ENCODE results near the gene ALDH1L1. TPM values are rescaled to one million over a fixed set of nuclear protein-coding genes. Genes with fewer than 3 reads are reported as not detected.
"Not testable (repeated sequence)": the region's sequence is repeated elsewhere in the genome, so short reads cannot be mapped to it uniquely, and the experiment has no call there.

Gene ALDH1L1
- total RNA-seq, 4 donors from 2014 or later, result 2.3 to 8.1 (median 6.0) TPM

GRCh38 chr3:126100269-126100633, 80.1 kb downstream of the ALDH1L1 start:
- 72 to 77% methylated on average over 4 of the region's 4 CpGs for WGBS, 2 donors
- intact Hi-C loops (cut with DNase I; ENCODE audit: low total_unique reads), result no loop called here
- DNase-seq (ENCODE audit: low spot score in 2 of 2), result peak in 1 of 2 donors; percentile 68
- H3K4me3 ChIP-seq (ENCODE audit: low read depth, poor library complexity, severe bottlenecking), result no peak overlapping the region
- TF ChIP-seq CTCF (IDR thresholded peaks at IDR 0.05) (no peak), POLR2A (IDR thresholded peaks at IDR 0.05) (no peak)

- TF ChIP-seq POLR2A (IDR thresholded peaks at IDR 0.05) (no peak), CTCF (IDR thresholded peaks at IDR 0.05) (no peak)
- intact Hi-C loops (cut with DNase I; ENCODE audit: low total_unique reads), result no loop called here
- 80 to 82% methylated on average over 2 of the region's 2 CpGs for WGBS, 2 donors
- no peak for DNase-seq (ENCODE audit: low spot score in 2 of 2)
- no peak overlapping the region for H3K4me3 ChIP-seq (ENCODE audit: low read depth, poor library complexity, severe bottlenecking)
These were observed 82.0 kb downstream of the ALDH1L1 start for GRCh38 chr3:126098391-126098858.

- DNase-seq (ENCODE audit: low spot score in 2 of 2), result no peak
- H3K4me3 ChIP-seq (ENCODE audit: low read depth, poor library complexity, severe bottlenecking), result no peak overlapping the region
- intact Hi-C loops (cut with DNase I; ENCODE audit: low total_unique reads), result no loop called here
- TF ChIP-seq POLR2A (IDR thresholded peaks at IDR 0.05) (no peak), CTCF (IDR thresholded peaks at IDR 0.05) (no peak)
These were observed 82.6 kb downstream of the ALDH1L1 start for GRCh38 chr3:126097801-126098200.

- H3K4me3 ChIP-seq (ENCODE audit: low read depth, poor library complexity, severe bottlenecking); intact Hi-C loops (cut with DNase I; ENCODE audit: low total_unique reads): not testable (repeated sequence)
- peak in 1 of 2 donors; percentile 56 for DNase-seq (ENCODE audit: low spot score in 2 of 2)
- WGBS, 2 donors, result 79 to 82% methylated on average over 6 of the region's 6 CpGs
These were observed 84.1 kb downstream of the ALDH1L1 start for GRCh38 chr3:126096274-126096673.

- H3K4me3 ChIP-seq (ENCODE audit: low read depth, poor library complexity, severe bottlenecking); intact Hi-C loops (cut with DNase I; ENCODE audit: low total_unique reads); DNase-seq (ENCODE audit: low spot score in 2 of 2): not testable (repeated sequence)
- 90 to 91% methylated on average over 5 of the region's 5 CpGs for WGBS, 2 donors
These were observed 88.3 kb downstream of the ALDH1L1 start for GRCh38 chr3:126092128-126092527.

- TF ChIP-seq POLR2A (IDR thresholded peaks at IDR 0.05) (no peak), CTCF (IDR thresholded peaks at IDR 0.05) (no peak)
- no peak overlapping the region for H3K4me3 ChIP-seq (ENCODE audit: low read depth, poor library complexity, severe bottlenecking)
- 82 to 94% methylated on average over 1 of the region's 1 CpG for WGBS, 2 donors
- intact Hi-C loops (cut with DNase I; ENCODE audit: low total_unique reads), result no loop called here
- DNase-seq (ENCODE audit: low spot score in 2 of 2), result no peak
These were observed 92.7 kb downstream of the ALDH1L1 start for GRCh38 chr3:126087552-126088175.

GRCh38 chr3:126085841-126086240, 94.5 kb downstream of the ALDH1L1 start:
- H3K4me3 ChIP-seq (ENCODE audit: low read depth, poor library complexity, severe bottlenecking), result no peak overlapping the region
- DNase-seq (ENCODE audit: low spot score in 2 of 2), result peak in 1 of 2 donors; percentile 32
- intact Hi-C loops (cut with DNase I; ENCODE audit: low total_unique reads), result no loop called here
- TF ChIP-seq CTCF (IDR thresholded peaks at IDR 0.05) (no peak), POLR2A (IDR thresholded peaks at IDR 0.05) (no peak)
- WGBS, 2 donors, result 70 to 73% methylated on average over 2 of the region's 2 CpGs
